GM21528 (cell line): ENCODE results near the gene ENTPD3.
"Not testable (repeated sequence)": the region's sequence is repeated elsewhere in the genome, so short reads cannot be mapped to it uniquely, and the experiment has no call there.

Experiments used
- ATAC-seq: cut with Tn5 transposase; IDR thresholded peaks from one replicate; pipeline ENCODE4 v1.9.1; 2021; ENCODE audit warnings: mild to moderate bottlenecking, moderate library complexity; ENCODE audit not compliant: unreplicated experiment, low FRiP score

Gene ENTPD3

DNA sequence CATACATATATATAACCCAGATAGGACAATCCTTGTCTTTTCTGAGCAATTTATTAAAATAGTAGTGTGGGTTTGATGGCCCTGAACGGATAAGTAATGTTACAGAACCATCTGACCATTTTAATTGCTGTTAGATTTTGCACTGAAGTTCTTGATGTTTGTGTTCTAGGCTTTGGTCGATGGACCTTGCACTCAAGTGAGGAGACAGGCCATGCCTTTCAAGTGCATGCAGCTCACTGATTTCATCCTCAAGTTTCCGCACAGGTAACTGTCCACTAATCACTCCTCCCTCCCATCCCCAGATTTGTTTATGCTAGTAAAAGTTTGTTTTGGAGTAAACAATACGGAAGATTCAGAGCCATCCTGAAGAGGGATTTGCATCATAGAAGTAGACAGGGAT lies 71.5 kb downstream of the ENTPD3 start:
- ATAC-seq: no peak

DNA sequence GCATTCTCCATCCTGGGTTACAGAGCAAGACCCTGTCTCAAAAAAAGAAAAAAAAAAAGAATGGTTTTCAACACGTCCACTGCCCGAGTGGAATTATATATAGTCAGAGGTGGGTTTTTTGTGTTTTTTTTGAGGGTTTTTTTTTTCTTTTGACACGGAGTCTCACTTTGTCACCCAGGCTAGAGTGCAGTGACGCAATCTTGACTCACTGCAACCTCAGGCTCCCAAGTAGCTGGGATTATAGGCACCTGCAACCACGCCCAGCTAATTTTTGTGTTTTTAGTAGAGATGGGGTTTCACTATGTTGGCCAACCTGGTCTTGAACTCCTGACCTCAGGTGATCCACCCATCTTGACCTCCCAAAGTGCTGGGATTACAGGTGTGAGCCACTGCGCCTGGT lies 73.5 kb downstream of the ENTPD3 start:
- not testable (repeated sequence) for ATAC-seq

DNA sequence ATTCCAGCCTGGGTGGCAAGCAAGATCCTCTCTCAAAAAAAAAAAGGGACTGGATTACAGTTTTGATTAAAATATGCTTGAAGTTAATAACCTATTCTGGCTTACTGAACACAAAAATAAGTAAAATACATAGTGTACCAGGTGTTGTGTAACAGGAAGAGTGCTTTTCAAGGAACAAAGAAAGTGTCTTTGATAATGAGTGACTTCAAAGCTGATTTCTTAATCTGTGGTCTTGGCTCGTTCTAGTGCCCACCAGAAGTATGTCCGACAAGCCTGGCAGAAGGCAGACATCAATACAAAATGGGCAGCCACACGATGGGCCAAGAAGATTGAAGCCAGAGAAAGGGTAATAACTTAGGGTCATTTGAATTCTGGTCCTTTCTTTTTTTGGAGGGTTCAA lies 74.2 kb downstream of the ENTPD3 start:
- ATAC-seq: no peak

DNA sequence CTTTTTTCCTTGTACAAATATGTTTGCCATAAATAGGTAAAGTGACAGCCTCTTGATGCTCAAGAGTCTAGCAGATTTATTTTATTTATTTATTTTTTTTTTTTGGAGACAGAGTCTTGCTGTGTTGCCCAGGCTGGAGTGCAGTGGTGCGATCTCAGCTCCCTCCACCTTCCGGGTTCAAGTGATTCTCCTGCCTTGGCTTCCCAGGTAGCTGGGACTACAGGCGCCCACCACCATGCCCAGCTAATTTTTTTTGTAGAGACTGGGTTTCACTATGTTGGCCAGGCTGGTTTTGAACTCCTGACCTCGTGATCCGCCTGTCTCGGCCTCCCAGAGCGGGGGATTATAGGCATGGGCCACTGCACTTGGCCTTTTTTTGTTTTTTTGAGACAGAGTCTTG lies 75.9 kb downstream of the ENTPD3 start:
- not testable (repeated sequence) for ATAC-seq

DNA sequence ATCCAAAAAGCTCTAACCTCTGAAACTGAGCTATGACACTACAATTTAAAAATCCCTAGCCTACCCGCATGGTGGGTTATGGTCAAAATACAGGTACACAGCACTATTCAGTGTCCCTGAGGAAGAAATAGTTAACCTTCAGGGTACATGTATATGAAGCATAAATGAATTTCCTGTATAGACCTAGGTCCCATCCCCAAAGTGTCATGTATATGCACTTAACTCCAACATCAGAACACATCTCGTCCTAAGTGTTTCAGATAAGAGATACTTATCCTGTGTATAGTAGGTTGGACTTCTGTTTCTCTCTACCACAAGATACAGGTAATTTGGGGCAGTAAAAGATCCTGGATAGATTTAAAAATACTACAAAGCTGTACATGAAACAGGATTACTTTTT lies 76.6 kb downstream of the ENTPD3 start:
- no peak for ATAC-seq

DNA sequence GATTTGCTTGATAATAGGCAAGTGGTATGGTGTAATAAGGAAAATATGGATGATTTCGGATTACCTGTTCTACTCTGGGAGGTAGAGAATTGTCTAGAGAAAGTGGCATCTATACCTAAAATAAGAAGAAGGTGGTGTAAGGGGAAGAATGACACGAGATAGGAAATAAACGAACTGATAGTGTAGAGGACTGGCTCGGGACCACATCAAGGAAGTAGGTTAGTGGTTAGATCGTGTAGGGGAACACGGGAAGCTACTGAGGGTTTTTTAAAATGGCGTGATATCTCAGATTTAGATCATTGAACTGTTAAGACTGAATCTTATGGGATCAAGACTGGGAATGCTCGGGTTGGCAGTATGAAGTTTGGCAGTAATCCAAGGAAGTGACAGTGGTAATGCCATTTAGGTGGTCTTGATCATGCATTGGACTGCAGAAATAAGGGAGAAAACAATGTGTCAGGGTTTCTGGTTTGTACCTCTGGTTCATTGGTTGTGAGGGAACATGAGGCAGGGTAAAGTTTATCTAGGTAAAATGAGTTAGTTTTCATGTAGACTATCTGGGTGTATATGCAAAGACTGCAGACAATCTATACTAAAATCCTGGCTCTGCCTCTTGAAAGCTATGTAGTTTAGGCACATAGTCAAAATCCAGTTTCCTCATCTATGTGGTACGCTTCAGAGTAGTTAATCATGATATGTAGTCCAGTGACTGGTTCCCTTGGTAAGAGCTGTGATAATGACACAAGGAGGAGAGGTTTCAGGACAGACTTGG lies 77.5 kb downstream of the ENTPD3 start:
- ATAC-seq: no peak

DNA sequence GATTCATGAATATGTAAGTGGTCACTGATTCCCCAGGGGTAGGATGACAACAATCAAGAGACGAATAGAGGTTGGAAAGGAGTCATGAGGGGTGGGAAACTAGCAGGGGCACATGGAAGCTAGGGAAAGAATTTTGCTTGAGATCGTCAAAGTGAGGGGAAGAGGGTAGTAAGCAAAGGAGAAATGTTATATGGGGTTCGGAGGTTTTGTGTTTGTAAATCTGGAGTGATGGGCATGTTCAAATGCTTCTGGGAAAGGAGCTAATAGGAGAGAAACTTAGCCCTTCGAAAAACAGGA lies 78.1 kb downstream of the ENTPD3 start:
- ATAC-seq: no peak

DNA sequence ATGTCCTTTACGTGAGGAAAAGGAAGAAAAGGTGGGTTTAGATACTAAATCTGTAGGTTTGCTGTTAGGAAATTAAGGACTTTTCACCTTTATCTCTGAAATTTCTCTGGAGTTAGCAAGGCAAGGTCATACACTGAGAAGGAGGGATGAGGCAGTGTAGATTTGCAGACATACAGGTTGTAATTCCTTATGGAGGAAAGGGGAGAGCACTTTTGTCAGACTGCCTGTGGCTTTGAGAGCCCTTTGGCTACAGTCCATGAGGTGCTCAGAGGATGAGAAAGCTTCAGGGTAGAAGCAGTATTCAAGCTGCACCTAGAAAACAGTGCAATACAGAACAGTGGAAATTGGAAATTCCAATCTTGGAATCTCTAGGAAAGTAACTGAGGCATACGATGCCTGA lies 78.5 kb downstream of the ENTPD3 start:
- no peak for ATAC-seq

DNA sequence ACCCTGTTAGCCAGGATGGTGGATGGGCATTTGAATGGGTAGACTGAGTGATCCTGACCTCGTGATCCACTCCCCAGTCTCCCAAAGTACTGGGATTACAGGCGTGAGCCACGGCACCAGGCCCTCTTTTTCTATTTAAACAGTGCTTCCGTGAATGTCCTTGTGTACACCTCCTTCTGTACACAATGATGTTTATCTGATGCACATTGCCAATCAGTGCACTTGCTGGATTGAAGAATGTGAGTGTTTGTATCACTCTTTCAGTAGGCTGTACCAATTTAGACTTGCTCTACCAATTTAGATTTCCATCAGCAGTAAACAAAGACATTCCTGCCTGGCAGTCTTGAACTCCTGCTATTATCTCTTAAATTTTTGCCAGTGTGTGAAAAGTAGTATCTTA lies 81.0 kb downstream of the ENTPD3 start:
- ATAC-seq: no peak

DNA sequence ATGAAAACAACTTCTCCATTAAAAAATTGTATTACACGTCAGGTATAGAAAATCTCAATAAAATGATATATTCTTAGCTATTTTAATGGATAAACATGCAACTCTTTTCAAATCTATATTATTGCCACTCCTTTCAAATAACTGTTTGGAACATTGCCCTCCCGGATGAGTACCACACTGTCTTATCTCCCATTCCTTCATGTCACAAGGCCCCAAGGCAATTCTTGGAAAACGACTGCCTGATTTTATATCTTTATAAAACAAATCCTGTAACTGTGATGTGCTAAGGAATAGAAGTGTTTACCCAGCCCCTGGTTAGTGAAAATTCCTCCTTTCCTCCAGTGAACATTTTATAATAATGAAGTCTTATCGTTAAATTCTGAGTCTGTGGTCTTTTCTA lies 83.7 kb downstream of the ENTPD3 start:
- ATAC-seq: no peak

DNA sequence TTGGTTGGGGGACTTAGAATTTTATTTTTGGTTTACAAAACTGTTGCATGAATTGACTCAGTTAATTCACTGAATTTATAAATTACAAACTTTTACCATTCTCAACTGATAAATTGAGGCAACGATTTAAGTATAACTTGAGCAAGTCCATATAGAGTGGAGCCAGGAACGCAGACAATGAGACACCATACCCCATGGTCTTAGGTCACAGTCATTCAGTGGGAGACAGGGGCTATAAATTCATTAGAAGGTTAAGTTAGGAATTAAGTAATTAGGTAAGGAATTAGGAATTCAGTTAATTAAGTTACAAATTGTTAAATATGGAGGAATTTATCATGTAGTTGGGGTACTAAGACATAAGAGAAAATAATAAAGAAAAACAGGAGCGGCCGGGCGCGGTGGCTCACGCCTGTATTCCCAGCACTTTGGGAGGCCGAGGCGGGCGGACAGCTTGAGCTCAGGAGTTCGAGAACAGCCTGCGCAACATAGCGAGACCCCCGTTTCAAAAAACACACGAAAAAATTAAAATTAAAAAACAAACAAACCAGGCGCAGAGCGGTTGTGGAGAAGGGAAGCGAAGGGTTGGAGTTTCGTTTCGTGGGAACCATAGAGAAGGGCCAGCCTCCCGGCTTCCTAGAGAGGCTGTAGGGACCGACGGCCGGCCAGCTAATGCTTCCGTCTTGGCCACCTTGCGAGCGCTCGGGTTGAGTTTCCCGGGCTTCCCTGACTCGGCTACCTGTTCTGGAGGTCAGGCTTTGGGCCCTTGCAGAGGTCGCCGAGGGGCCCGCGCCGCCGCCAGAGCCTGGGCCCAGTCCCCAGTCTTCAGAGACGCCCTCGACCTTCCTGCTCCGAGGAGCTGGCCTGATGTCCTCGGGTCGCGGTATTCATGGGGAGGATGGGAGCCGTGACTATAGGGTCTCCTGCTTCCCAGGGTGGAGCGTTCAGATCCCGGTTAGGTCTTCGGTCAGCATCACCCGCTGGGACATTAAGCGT lies 89.8 kb downstream of the ENTPD3 start, which contains the start of gene ZNF619:
Gene ZNF619 (plus strand): TSS at position 645 of the 993 bp plus-strand sequence. CDS start 858 bp downstream, outside the sequence.
- peak; percentile 81 for ATAC-seq

DNA sequence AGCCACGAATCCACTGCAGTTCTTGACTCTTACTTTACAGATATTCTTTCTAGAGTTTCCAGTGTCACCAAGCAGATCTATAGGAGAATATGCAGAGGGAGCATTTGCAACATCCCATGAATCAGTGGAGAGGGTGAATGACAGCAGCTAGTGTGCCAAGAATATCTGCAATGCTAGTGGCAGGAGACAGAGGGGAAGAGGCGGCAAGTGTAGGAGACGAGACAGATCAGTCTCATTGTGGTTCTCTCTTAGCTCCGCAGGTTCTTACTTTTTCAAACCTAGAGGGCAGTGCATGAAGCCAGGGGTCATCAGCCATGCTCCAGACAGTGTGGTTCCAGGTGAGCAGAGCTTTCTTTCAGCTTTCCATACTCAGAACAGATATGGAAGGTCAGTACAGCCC lies 90.7 kb downstream of the ENTPD3 start:
- no peak for ATAC-seq
